Medulla oblongata (tissue), 1 donor: Measurements from ENCODE around the gene BRINP2.

Experiments used
- DNase-seq: peaks from one replicate; pipeline ENCODE4 v3.0.0-alpha.2; 2015; ENCODE audit errors: extremely low spot score

Gene BRINP2

DNA sequence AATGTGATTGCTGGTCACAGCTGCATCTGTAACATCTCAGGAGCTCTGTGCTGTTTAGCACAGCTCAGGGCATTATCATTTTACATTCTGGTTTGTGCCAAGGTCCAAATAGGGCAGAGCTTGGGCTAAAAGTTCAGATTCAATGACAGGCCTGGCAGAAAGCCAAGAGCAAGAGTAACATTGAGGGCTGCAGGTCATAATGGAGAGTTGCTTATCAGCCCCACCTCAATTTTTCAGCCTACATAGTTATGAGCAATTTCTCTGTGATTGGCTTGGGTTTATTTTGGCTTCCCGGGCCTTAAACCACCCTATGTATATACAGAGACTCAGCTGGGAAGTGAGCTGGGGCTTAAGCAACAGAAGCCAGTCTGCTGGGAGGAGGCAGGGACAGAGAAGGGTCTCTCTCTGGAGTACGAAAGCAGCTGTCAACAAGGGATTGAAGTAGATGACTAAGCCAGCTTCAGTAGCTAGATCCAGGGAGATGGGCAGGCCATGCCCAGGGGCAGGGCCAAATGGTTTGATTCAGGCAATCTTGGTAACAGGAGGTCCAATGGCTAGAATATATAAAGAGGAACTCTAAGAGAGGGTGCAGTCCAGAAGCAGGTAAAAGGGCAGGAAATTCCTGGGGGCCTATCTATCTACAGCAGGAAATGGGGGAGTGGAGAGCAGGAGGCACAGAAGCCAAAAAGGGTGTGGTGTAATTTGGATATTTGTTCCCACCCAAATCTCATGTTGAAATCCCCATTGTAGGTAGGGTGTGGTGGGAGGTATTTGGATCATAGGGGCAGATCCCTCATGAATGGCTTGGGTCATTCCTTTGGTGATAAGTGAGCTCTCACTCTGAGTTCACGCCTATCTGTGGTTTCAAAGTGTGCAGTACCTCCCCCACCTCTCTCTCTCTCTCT is 49.0 kb downstream of the BRINP2 start:
- no peak for DNase-seq

DNA sequence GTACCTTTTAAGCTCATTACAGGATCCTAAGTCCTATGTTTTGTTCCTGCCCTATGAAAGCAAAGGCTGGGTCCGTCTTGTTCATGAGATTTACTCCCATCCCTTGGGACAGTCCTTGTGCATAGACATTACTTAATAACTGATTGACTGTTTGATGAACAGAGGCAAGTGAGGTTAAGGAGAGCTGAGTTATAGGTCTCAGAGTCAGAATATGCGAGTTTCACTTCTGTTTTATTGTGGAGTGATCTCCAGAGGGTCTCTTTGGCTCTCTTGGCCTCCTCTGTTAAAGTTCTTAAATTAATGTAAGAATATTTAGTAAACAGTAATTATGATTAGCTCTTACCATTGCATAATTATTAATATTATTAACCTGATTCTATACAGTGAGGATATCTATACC is 52.6 kb downstream of the BRINP2 start:
- no peak for DNase-seq

- no peak for DNase-seq
Measured at GRCh38 chr1:177227978-177228692, 57.4 kb downstream of the BRINP2 start.

- DNase-seq, result no peak
Measured at GRCh38 chr1:177228693-177229065, 57.9 kb downstream of the BRINP2 start.

- DNase-seq, result peak; percentile 43
Measured at GRCh38 chr1:177229781-177230180, 59.0 kb downstream of the BRINP2 start.

DNA sequence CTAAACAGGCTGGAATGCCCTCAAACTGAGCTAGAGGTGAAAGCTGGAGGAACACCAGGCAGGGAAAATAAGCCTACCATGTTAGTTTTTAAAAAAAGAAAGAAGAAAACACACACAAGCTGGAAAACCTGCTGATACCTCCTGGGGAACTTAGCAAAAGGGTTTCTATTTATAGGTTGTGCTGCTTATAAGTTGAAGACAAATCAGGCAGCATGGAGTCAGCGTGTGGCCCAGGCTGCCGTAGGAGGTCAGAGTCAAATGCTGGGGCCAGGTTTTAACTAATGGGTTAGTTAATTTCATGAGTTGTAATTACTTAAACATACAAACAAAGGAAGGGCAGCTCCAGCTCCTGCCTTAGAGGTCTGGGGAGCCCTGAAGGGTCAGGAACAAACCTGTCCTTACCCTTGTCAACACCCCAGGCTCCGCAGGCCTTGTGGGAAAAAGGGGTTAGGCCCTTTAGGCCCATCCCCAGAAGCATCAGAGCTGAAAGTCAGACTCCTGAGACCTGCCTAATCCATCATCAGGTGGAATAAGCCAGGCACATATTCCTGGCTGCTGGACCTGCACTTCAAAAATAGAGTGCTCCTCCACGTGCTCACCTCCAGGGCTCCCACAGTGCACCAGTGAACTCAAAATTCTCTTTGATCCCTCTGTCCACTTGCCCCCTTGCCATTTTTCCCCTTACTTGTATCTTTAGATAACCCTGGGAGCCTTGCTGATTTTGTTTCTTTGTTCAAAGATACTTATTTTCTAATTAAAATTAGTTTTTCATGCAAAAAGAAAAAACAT is 59.7 kb downstream of the BRINP2 start:
- no peak for DNase-seq

DNA sequence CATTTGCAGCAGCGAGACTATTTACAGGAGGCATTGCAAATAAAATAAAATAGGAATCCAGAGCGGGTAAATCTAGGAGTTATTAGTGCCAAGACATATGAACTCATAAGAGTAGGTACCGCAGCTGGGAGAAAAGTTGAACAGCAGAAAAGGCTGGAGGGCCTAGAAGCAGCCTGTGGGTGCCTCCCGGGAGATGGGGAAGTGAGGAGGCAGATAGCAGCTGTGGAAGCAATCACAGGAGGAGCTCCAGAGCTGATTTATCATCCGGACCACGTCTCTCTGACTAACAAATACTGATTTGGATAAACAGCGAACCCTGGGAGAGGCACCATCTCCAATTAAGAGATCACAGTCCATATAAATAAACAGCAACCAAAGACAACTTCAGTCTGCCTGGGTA is 64.6 kb downstream of the BRINP2 start:
- DNase-seq, result no peak

GRCh38 chr1:177236962-177237361 is 66.2 kb downstream of the BRINP2 start:
- no peak for DNase-seq

GRCh38 chr1:177238967-177239366 is 68.2 kb downstream of the BRINP2 start:
- DNase-seq, result no peak

DNA sequence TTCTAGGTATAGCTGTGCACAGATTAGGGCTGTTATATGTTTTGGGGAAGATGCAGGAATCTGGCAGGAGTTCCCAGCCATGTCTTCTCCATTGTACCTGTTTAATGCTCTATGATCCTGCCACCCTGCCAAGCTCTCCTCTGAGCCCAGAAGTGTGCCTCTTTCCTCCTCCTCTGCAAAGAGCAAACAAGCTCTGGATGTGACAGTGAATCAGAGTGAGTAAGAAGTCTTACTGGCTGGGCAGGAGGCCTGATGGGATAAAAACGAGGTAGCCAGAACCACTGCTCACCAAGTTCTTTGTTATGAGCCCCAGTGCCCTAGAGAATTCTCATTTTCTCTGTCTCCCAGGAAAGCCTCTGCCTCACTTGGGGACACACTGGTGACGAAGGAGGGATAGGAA is 69.0 kb downstream of the BRINP2 start:
- no peak for DNase-seq

DNA sequence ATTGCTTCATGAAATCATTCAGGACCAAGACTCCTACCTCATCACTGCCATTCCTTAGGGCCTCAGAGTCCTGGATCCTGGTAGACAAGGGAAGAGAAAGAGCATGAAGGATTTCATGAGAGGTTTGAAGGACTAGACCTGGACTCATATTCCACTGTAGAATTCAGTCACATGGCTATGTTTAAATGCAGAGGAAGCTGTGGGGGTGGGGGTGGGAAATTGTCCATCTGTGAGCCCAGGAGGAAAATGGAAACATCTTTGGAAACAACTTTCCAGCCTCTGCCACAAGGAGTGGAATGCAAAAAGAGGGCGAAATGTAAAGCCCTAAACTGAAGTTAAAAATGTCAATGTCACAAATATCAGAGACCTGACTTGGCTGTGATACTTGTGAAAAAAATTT is 73.0 kb downstream of the BRINP2 start:
- no peak for DNase-seq

DNA sequence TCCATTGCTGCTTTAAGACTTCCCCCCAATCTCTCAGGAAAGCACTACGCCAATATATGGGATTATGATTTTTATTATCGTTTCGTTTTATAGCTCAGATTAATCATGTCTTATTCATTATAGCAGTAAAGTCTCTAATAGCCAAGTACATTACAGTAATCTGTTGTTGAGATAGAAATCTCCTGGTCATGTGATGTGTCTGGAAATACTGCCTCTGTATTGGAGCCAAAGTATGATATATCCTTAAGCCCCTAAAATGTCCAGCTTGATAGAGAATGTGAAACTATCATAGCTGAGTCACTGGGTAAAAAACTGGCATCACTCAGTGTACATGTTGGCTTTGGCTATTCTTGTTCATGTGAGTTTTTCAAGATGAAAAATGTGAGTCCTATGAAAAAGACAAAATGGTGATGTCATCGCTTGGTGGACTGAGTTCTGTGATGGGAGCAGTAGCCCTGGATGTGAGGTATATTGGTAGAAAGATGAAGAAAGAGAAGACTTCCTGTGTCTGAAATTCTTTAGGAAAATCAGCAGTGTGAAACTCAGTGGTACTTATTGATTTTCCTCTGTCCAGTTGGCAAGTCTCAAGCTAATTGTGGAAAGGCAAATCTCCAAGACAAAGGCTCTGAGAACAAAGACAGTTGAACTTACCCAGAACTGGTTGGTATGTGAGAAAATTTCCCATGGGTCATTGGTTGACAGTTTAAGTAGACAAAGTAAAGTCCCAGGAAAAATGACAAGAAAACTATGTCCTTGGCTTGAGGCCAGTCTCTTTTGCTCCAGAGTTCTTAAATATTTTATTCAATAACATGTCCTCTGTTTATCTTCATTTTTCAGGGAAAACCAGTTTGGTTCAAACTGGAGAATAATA is 76.2 kb downstream of the BRINP2 start:
- no peak for DNase-seq

GRCh38 chr1:177247623-177248176 is 76.9 kb downstream of the BRINP2 start:
- DNase-seq, result no peak

- no peak for DNase-seq
Measured at GRCh38 chr1:177248258-177248657, 77.5 kb downstream of the BRINP2 start.

DNA sequence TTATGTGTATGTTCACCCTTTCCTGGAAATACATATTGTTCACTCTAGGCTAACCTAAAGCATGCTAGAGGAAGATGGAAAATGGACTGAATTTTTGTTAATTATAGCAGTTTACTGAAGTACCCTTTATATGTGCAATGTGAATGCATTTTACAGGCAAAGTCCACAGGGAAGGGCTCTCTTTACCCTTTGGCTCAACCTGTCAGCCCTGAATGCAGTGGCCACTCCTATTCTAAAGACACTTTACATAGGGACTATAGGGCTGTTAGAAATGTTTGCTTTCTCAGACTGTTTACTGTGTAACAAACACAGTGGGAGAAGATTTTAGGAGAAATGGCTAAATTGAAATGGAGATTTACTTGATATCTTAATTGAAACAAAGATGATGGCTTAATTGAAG is 78.5 kb downstream of the BRINP2 start:
- no peak for DNase-seq

- DNase-seq, result no peak
Measured at GRCh38 chr1:177252877-177253276, 82.1 kb downstream of the BRINP2 start.

DNA sequence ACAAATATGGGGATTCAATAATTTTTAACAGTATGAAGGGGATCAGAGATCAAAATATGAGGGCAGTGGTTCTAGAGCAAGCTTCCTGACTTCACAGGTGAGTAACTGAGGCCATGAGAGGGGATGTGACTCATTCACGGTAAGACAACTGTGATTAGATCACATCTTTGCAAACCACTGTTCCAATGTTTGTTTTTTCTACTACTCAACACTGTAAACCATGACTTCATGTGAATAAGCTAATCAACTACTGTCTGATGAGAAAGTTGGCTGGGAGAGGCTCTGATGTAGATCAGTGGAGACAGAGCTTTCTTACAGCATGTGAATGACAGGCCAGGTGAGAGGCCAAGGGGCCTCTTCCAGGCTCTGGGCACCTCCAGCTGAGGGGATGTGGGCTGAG is 84.7 kb downstream of the BRINP2 start:
- DNase-seq, result no peak

- peak; percentile 84 for DNase-seq
Measured at GRCh38 chr1:177256153-177257075, 85.7 kb downstream of the BRINP2 start.

DNA sequence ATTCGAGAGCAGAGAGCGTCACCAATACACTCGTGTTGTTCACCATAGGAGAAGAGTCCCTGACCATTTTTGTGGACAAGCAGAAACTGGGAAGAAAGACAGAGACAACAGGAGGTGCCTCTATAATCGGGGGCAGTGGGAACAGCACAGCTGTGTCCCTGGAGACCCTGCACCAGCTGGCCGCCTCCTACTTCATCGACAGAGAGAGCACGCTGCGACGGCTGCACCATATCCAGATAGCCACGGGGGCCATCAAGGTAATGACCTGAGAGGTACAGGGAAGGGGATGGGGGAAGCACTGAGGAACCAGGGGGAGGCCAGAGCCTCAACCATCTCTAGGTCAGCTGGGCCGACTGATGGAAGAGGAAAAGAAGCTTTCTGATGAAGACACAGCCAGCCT is 86.4 kb downstream of the BRINP2 start:
- DNase-seq, result no peak

GRCh38 chr1:177257576-177257975 is 86.8 kb downstream of the BRINP2 start:
- no peak for DNase-seq
